Heart left ventricle (tissue), 16 donors: ENCODE measurements around the gene SUPT5H. TPM values are rescaled to one million over a fixed set of nuclear protein-coding genes. Genes with fewer than 3 reads are reported as not detected.
"Not testable (repeated sequence)": the region's sequence is repeated elsewhere in the genome, so short reads cannot be mapped to it uniquely, and the experiment has no call there.

Experiments used
- ATAC-seq, 4 donors: fragments of 200-7000 bp; cut with Tn5 transposase; one replicate each; pipeline ENCODE4 v1.9.1; 2020 to 2022; ENCODE audit warnings: moderate library complexity in 4 of 4, mild to moderate bottlenecking in 3 of 4, moderate number of reproducible peaks in 1 of 4
- DNase-seq, 5 donors: peaks; one replicate each; pipeline ENCODE4 v3.0.0-alpha.2; 2020
- H3K27ac ChIP-seq, 12 donors: fragments of 200-600 bp; sonication (generic) in 4 of 12; one replicate each; pipeline versions ENCODE4 v1.5.0 to v1.8.0; 2016 to 2022; ENCODE audit warnings: mild to moderate bottlenecking in 2 of 12
- H3K27me3 ChIP-seq, 9 donors: fragments of 200-600 bp; sonication (generic) in 2 of 9; one replicate each; pipeline versions ENCODE4 v1.5.1 to v1.8.0; 2016 to 2022; ENCODE audit warnings: mild to moderate bottlenecking in 3 of 9
- H3K36me3 ChIP-seq, 9 donors: fragments of 200-600 bp; sonication (generic) in 2 of 9; one replicate each; pipeline versions ENCODE4 v1.5.0 to v1.8.0; 2018 to 2022; ENCODE audit warnings: mild to moderate bottlenecking in 2 of 9
- H3K4me1 ChIP-seq, 12 donors: fragments of 200-600 bp; sonication (generic) in 4 of 12; one replicate each; pipeline versions ENCODE4 v1.5.0 to v1.8.0; 2016 to 2022; ENCODE audit warnings: mild to moderate bottlenecking in 3 of 12
- H3K4me3 ChIP-seq, 12 donors: fragments of 200-600 bp; sonication (generic) in 4 of 12; one replicate each; pipeline versions ENCODE4 v1.5.0 to v1.8.0; 2017 to 2022; ENCODE audit warnings: mild to moderate bottlenecking in 9 of 12, moderate library complexity in 4 of 12
- H3K9me3 ChIP-seq, 12 donors: fragments of 200-600 bp; sonication (generic) in 4 of 12; one replicate each; pipeline versions ENCODE4 v1.5.0 to v1.8.0; 2016 to 2022; ENCODE audit warnings: mild to moderate bottlenecking in 1 of 12
- CTCF ChIP-seq, 12 donors: fragments of 200-600 bp; sonication (generic) in 4 of 12; IDR thresholded peaks; one replicate each; pipeline versions ENCODE4 v1.5.0 to v1.8.0; 2018 to 2022; ENCODE audit warnings: antibody characterized with exemption in 12 of 12, mild to moderate bottlenecking in 5 of 12
- POLR2A ChIP-seq, 2 donors: fragments of 450-650 bp; IDR thresholded peaks; one replicate each; pipeline ENCODE4 v1.6.1; 2017; ENCODE audit warnings: antibody characterized with exemption in 2 of 2, mild to moderate bottlenecking in 2 of 2, moderate library complexity in 2 of 2
- WGBS, 4 donors: extraction: QIAGEN DNeasy Blood & Tissue Kit in 2 of 4; methylation state at CpG; one replicate each; pipeline versions ENCODE4 v1.1.5 to v1.1.7; 2013 to 2018; 5-methylcytosine and 5-hydroxymethylcytosine counted together
- intact Hi-C, 10 donors: fragments of 100-400 bp; cut with DNase I; formaldehyde crosslinking; loops; one replicate each; pipeline versions ENCODE4 v1.11.1 to v1.14.2; 2022
- polyA plus RNA-seq, 2 donors: library from polyadenylated mRNA; stranded (reverse); fragments of 200-250 nt; gene quantifications; one replicate each; pipeline ENCODE4 v1.2.3, GENCODE V29; 2013
- total RNA-seq, 9 donors: library from RNA; depleted of rRNA in 2 of 9; stranded (reverse); fragments of >200 nt in 2 of 9; fragmentation: NEBNext Ultra II Directional in 3 of 9; extraction: Animal tissue kit (Norgen Biotek cat#: 25700) in 3 of 9; gene quantifications; one replicate each; pipeline versions ENCODE4 v1.1.0 to v1.2.4, GENCODE V29; 2016 to 2023
- donor health status: ischemic (EF 13 %, LVEDD 7.1; RV severe dilation, severe dysfunction).
- donor health status: healthy with polysubstance abuse.
- donor health status: DM: no; HTN: yes; CAD: no.
- donor health status: DM: no; HTN: no; CAD: no.
- donor health status: ischemic (EF 25% LVEDD 6.9; RV normal size, moderate dysfunction).
- donor health status: ischemic (EF 25% LVEDD 5.7; RV mildly dilated, moderate dysfunction).
- donor health status: healthy.
- donor health status: DM: yes; HTN: yes; CAD: no.
- donor health status: ischemic (EF 35%, LVEDD 5.7; RV mildly dilated, moderate dysfunction).
- donor health status: nonischemic (EF 11% LVEDD 7.7; RV severe dilation, severe dysfunction).
- donor health status: DM: yes; HTN: yes; CAD: no.
- donor health status: PGD.
- donor health status: ischemic (EF 29% LVEDD 5.4; RV normal size, mild dysfunction).
- donor health status: nonischemic (EF 23%, LVEDD 6.1; RV moderate dilation, normal function).

Gene SUPT5H
- total and polyA plus RNA-seq, 11 donors: 63.8 to 113 (median 81.7) TPM

DNA sequence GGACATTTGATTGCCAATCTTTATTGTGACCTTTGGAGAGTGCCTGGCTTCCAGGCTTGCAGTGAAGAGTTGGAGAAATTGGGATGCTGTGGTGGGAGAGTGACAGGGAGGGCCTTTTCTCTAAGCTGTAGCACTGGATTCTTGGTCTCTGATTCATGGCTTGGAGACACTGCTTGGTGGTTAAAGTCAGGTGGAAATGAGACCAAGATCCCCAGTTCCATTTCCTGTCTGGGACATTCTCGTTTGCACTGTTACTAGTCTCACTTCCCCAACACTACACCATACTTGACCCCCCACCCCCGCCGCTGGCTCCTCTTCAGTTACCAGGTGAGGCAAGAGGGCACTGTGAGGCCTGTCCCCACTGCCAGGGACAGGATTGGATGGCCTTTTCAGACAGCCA, 2.9 kb downstream of the SUPT5H start:
- Histone ChIP-seq H3K27ac (no peak overlapping the region), H3K27me3 (no peaks in the 10 kb centered on the region), H3K4me1 (peaks cover 8 to 56% (median 40%) of the 10 kb centered on the region in 12 donors), H3K4me3 (no peak overlapping the region), H3K36me3 (peaks cover 0 to 45% (median 20%) of the 10 kb centered on the region in 9 donors), H3K9me3 (no peaks in the 10 kb centered on the region)
- WGBS, 4 donors: 65 to 79% (median 72%) methylated on average over 3 of the region's 3 CpGs
- intact Hi-C loops: loop anchor here in 5 of 10 donors (5.0 to 10.0 kb wide), 3 partner anchors 53 to 87 kb away; partner anchors contain the start of genes EID2B (in 3 of the 5), MED29 (in 2 of the 5) and PAF1 (in 2 of the 5)
- TF ChIP-seq CTCF (IDR thresholded peaks at IDR 0.05) (no peak), POLR2A (IDR thresholded peaks at IDR 0.05) (no peak)
- ATAC-seq: no peak
- DNase-seq: no peak

GRCh38 chr19:39449116-39449797, 3.9 kb downstream of the SUPT5H start:
- no peak for DNase-seq
- Histone ChIP-seq H3K27ac (no peak overlapping the region), H3K4me3 (no peak overlapping the region), H3K9me3 (no peaks in the 10 kb centered on the region), H3K36me3 (peaks cover 0 to 55% (median 30%) of the 10 kb centered on the region in 9 donors), H3K27me3 (no peaks in the 10 kb centered on the region), H3K4me1 (peaks cover 8 to 55% (median 37%) of the 10 kb centered on the region in 12 donors)
- 64 to 71% (median 70%) methylated on average over 8 of the region's 8 CpGs for WGBS, 4 donors
- TF ChIP-seq CTCF (IDR thresholded peaks at IDR 0.05) (no peak), POLR2A (IDR thresholded peaks at IDR 0.05) (no peak)
- intact Hi-C loops: loop anchor here in 5 of 10 donors (5.0 to 10.0 kb wide), 3 partner anchors 54 to 86 kb away; partner anchors contain the start of genes EID2B (in 3 of the 5), MED29 (in 2 of the 5) and PAF1 (in 2 of the 5)
- no peak for ATAC-seq

- H3K27ac ChIP-seq, DNase-seq, H3K9me3 ChIP-seq, H3K27me3 ChIP-seq, H3K4me3 ChIP-seq, ATAC-seq, intact Hi-C loops: not testable (repeated sequence)
- Histone ChIP-seq H3K36me3 (peaks cover 0 to 63% (median 47%) of the 10 kb centered on the region in 9 donors), H3K4me1 (peaks cover 6 to 44% (median 31%) of the 10 kb centered on the region in 12 donors)
- WGBS, 4 donors: 97 to 98% (median 97%) methylated on average over 8 of the region's 8 CpGs
Measured at GRCh38 chr19:39451257-39451656, 5.9 kb downstream of the SUPT5H start.

DNA sequence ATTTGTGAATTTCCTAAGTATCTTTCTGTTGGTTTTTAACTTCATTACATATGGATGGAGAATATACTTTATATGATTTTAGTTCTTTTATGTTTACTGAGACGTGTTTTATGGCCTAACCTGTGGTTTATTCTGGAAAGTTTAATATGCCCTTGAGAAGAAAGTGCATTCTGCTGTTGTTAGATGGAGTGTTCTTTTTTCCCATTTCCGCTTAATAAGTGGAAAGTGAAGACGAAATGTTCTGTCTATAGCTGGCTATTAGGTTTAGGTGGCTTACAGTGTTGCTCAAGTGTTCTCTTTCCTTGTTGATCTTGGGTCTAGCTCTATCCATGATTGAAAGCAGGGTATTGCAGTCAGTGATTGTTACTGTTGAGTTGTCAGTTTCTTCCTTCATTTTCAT, 18.0 kb downstream of the SUPT5H start:
- intact Hi-C loops: no loop called here
- no peaks in the 10 kb centered on the region for H3K27me3 ChIP-seq
- H3K27ac ChIP-seq: no peak overlapping the region
- TF ChIP-seq CTCF (IDR thresholded peaks at IDR 0.05): no peak
- no peak for TF ChIP-seq POLR2A (IDR thresholded peaks at IDR 0.05)
- H3K9me3 ChIP-seq: no peaks in the 10 kb centered on the region
- no peaks in the 10 kb centered on the region for H3K4me1 ChIP-seq
- 83 to 94% (median 91%) methylated on average over 3 of the region's 3 CpGs for WGBS, 4 donors
- H3K36me3 ChIP-seq: peaks cover 0 to 98% (median 88%) of the 10 kb centered on the region in 9 donors
- ATAC-seq (no peak), DNase-seq (no peak)
- H3K4me3 ChIP-seq: no peak overlapping the region
